ENCODE measurements around the gene METTL25B. TPM values are rescaled to one million over a fixed set of nuclear protein-coding genes. Genes with fewer than 3 reads are reported as not detected.

METTL25B gene
- total and polyA plus RNA-seq, 2 of the 4 experiments (the other 2 are of a cell fraction): 2.3 to 10.1 TPM

DNA sequence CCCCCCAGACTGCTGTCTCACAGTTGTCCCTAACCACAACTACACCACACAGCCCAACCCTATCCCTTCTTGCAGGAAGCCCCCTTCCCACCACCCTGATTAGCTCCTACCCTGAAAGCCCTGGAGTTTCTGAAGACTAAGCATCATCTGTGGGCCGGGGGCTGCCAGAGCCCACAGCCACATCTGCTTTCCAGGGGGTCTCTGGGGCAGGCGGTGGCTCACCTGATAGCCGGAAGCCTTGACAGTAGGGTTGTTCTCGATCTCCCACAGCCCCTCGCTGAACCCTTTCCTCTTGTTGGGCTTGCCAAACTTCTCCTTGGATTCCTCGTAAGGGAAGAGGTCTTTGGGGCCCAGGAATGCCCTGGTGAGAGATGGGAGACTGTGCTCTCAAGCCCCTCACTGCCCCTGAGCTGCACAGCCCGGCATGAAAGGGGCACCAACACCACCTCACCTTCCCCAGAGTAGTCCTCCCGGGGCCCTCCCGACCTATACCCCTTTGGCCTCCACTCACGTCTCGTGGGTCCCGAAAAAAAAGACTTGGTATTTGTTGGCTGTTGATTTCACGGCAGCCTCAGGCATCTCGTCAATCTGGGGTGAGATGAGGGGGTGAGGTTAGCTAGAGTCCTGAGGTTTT lies 16.6 kb downstream of the METTL25B start:
- H3K14ac ChIP-seq (replicated peaks; ENCODE audit: low read depth, low read length): no peak overlapping the region
- H3K27ac ChIP-seq (ENCODE audit: insufficient read depth, low read length): no peak overlapping the region
- ATAC-seq (ENCODE audit: low read depth) (no peak), DNase-seq (no peak)
- no peak overlapping the region for H4K8ac ChIP-seq (ENCODE audit: low read depth in 2 of 2, low read length in 2 of 2)
- no TSS peak for BruUV-seq (replicated peaks)
- H3K4me2 ChIP-seq (ENCODE audit: low read depth, low read length): no peak overlapping the region
- H2BK20ac ChIP-seq (ENCODE audit: low read depth, low read length): no peak overlapping the region
- ChIA-PET CTCF (no interaction called here), POLR2A (ENCODE audit: unreplicated experiment) (no interaction called here)
- H3K9me3 ChIP-seq (ENCODE audit: control insufficient read depth, insufficient read depth, low read length): no peaks in the 10 kb centered on the region
- H3K23ac ChIP-seq (ENCODE audit: low read depth, low read length): no peak overlapping the region
- H4K20me1 ChIP-seq (ENCODE audit: insufficient read depth, low read length): 0 out of 2 replicates have a peak, but pooled peaks cover 11% of the 10 kb centered on the region
- H2AFZ ChIP-seq (replicated peaks; ENCODE audit: low read length, poor library complexity): no peak overlapping the region
- H2BK120ac ChIP-seq (ENCODE audit: low read depth, low read length): no peak overlapping the region
- H3K18ac ChIP-seq (ENCODE audit: low read depth, low read length): no peak overlapping the region
- H3K9me1 ChIP-seq (ENCODE audit: insufficient read depth, low read length): peaks cover 22% of the 10 kb centered on the region; the same call in 1 of the 2 replicates
- no peak overlapping the region for H3K9ac ChIP-seq (ENCODE audit: low read depth, low read length)
- no peak overlapping the region for H3K4me3 ChIP-seq (ENCODE audit: insufficient read depth, low read depth, low read length)
- dilution Hi-C loops (cut with HindIII; ENCODE audit: low sequenced_read_pairs, unreplicated experiment): no loop called here
- no peaks in the 10 kb centered on the region for H3K27me3 ChIP-seq (ENCODE audit: control insufficient read depth, insufficient read depth, low read length)
- H3K4me1 ChIP-seq (ENCODE audit: control insufficient read depth, insufficient read depth, low read length): peaks cover 33% of the 10 kb centered on the region
- peaks cover 6 to 76% of the 10 kb centered on the region in 2 experiments; a peak in 3 of 4 replicates for H3K79me1 ChIP-seq (ENCODE audit: low read depth in 1 of 2, low read length in 2 of 2)
- H2BK15ac ChIP-seq (ENCODE audit: low read depth, low read length): no peak overlapping the region
- H3K4ac ChIP-seq (ENCODE audit: low read depth, low read length): no peak overlapping the region
- H3K56ac ChIP-seq (ENCODE audit: extremely low read depth, insufficient read depth, low read length): no peak overlapping the region
- peaks cover 22% of the 10 kb centered on the region for H3K36me3 ChIP-seq (ENCODE audit: control insufficient read depth, insufficient read depth, low read length)
- no CpG with 5 or more reads among the region's 14 CpGs for WGBS, 2 experiments (ENCODE audit: extremely low coverage in 2 of 2, insufficient read length in 1 of 2)
- no peak overlapping the region for H4K91ac ChIP-seq (ENCODE audit: insufficient read depth, low read depth, low read length)
- no peak overlapping the region for H2AK5ac ChIP-seq (ENCODE audit: low read depth, low read length)
- H4K5ac ChIP-seq (ENCODE audit: low read depth, low read length): no peak overlapping the region
- intact Hi-C loops (cut with micrococcal nuclease): no loop called here
- in situ Hi-C loops (cut with MboI; ENCODE audit: low sequenced_read_pairs): no loop called here
- H2AK9ac ChIP-seq (replicated peaks; ENCODE audit: low read depth, low read length, poor library complexity): no peak overlapping the region
- H2BK5ac ChIP-seq (ENCODE audit: low read depth, low read length, poor library complexity, severe bottlenecking): no peak overlapping the region
- TF ChIP-seq, protein P1, sequence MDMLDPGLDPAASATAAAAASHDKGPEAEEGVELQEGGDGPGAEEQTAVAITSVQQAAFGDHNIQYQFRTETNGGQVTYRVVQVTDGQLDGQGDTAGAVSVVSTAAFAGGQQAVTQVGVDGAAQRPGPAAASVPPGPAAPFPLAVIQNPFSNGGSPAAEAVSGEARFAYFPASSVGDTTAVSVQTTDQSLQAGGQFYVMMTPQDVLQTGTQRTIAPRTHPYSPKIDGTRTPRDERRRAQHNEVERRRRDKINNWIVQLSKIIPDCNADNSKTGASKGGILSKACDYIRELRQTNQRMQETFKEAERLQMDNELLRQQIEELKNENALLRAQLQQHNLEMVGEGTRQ (IDR thresholded peaks at IDR 0.05; ENCODE audit: low read depth, low read length): no peak
- TF ChIP-seq BHLHE40 (IDR thresholded peaks at IDR 0.05; ENCODE audit: low read depth, low read length) (no peak), CEBPB (IDR thresholded peaks at IDR 0.05; ENCODE audit: low read depth, low read length) (no peak), NFE2L2 (IDR thresholded peaks at IDR 0.05; ENCODE audit: low read depth, low read length) (no peak), POLR2A (IDR thresholded peaks at IDR 0.05; ENCODE audit: low read depth, low read length) (no peak), RCOR1 (IDR thresholded peaks at IDR 0.05; ENCODE audit: insufficient replicate concordance, low read length) (no peak), RFX5 (IDR thresholded peaks at IDR 0.05; ENCODE audit: low read depth, low read length) (no peak), MXI1 (IDR thresholded peaks at IDR 0.05; ENCODE audit: borderline replicate concordance, low read depth, low read length) (no peak)
- TF ChIP-seq, protein P2, sequence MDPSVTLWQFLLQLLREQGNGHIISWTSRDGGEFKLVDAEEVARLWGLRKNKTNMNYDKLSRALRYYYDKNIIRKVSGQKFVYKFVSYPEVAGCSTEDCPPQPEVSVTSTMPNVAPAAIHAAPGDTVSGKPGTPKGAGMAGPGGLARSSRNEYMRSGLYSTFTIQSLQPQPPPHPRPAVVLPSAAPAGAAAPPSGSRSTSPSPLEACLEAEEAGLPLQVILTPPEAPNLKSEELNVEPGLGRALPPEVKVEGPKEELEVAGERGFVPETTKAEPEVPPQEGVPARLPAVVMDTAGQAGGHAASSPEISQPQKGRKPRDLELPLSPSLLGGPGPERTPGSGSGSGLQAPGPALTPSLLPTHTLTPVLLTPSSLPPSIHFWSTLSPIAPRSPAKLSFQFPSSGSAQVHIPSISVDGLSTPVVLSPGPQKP (IDR thresholded peaks at IDR 0.05; ENCODE audit: borderline replicate concordance, low read depth, low read length): no peak

Measured in IMR-90 (cell line).